ENCODE results near the gene CSTB.

Gene CSTB

GRCh38 chr21:43789276-43790009 lies 13.3 kb upstream of the CSTB start, which contains the start of gene RRP1:
Gene RRP1 (plus strand): TSS chr21:43789577. CDS start chr21:43789630, 53 bp downstream.
- DNase-seq: peak; percentile 85

- no peak for DNase-seq
These were observed 10.8 kb upstream of the CSTB start for GRCh38 chr21:43786807-43787440.

- no peak for DNase-seq
These were observed 10.2 kb upstream of the CSTB start for GRCh38 chr21:43786300-43786806.

GRCh38 chr21:43785134-43785533 lies 9.0 kb upstream of the CSTB start:
- DNase-seq: no peak

GRCh38 chr21:43783098-43783700 lies 7.1 kb upstream of the CSTB start:
- DNase-seq: no peak

GRCh38 chr21:43782431-43783097 lies 6.5 kb upstream of the CSTB start:
- no peak for DNase-seq

- no peak for DNase-seq
These were observed 5.7 kb upstream of the CSTB start for GRCh38 chr21:43781846-43782245.

- no peak for DNase-seq
These were observed 3.6 kb upstream of the CSTB start for GRCh38 chr21:43779660-43780059.

GRCh38 chr21:43778469-43779335 lies 2.6 kb upstream of the CSTB start:
- no peak for DNase-seq

- no peak for DNase-seq
These were observed 1.8 kb upstream of the CSTB start for GRCh38 chr21:43777953-43778352.

- no peak for DNase-seq
These were observed 918 bp downstream of the CSTB start for GRCh38 chr21:43775190-43775589.

- no peak for DNase-seq
These were observed 1.9 kb downstream of the CSTB start for GRCh38 chr21:43774163-43774562.

- no peak for DNase-seq
These were observed 3.7 kb downstream of the CSTB start for GRCh38 chr21:43772425-43772821.

GRCh38 chr21:43771698-43772424 lies 4.2 kb downstream of the CSTB start:
- DNase-seq: no peak

GRCh38 chr21:43771199-43771675 lies 4.9 kb downstream of the CSTB start:
- DNase-seq: no peak

GRCh38 chr21:43770066-43770655 lies 5.9 kb downstream of the CSTB start:
- no peak for DNase-seq

- DNase-seq: no peak
These were observed 6.7 kb downstream of the CSTB start for GRCh38 chr21:43769325-43769958.

- DNase-seq: no peak
These were observed 7.3 kb downstream of the CSTB start for GRCh38 chr21:43768868-43769167.

- no peak for DNase-seq
These were observed 7.9 kb downstream of the CSTB start for GRCh38 chr21:43767984-43768867.

GRCh38 chr21:43767498-43767983 lies 8.6 kb downstream of the CSTB start:
- no peak for DNase-seq

Data from NCI-H1436 (cell line).